Smooth muscle cell (in vitro differentiated cells): ENCODE measurements around the gene GRK3. TPM values are rescaled to one million over a fixed set of nuclear protein-coding genes. Genes with fewer than 3 reads are reported as not detected.

Source experiments
- DNase-seq: peaks from one replicate; lab custom pipeline; 2025; ENCODE audit not compliant: unreplicated experiment; lab: John Stamatoyannopoulos, UW
- H2AFZ ChIP-seq: fragments of 200-600 bp; sonication (generic); 2 replicates; pipeline ENCODE4 v1.6.0; 2016; ENCODE audit warnings: antibody characterized with exemption, low read depth, mild to moderate bottlenecking
- H3F3A ChIP-seq: fragments of 200-600 bp; sonication (generic); 2 replicates; pipeline ENCODE4 v1.6.0; 2017; ENCODE audit warnings: antibody characterized with exemption, low read depth
- H3K27ac ChIP-seq: fragments of 200-600 bp; sonication (generic); 2 replicates; pipeline ENCODE4 v1.5.1; 2016; ENCODE audit warnings: low read depth, mild to moderate bottlenecking
- H3K27me3 ChIP-seq: fragments of 200-600 bp; sonication (generic); 2 replicates; pipeline ENCODE4 v1.6.1; 2016; ENCODE audit warnings: low read depth, mild to moderate bottlenecking
- H3K36me3 ChIP-seq: fragments of 200-600 bp; sonication (generic); 2 replicates; pipeline ENCODE4 v1.5.1; 2016; ENCODE audit warnings: low read depth
- H3K4me1 ChIP-seq: fragments of 200-600 bp; sonication (generic); 2 replicates; pipeline ENCODE4 v1.5.1; 2016; ENCODE audit warnings: low read depth
- H3K4me2 ChIP-seq: fragments of 200-600 bp; sonication (generic); 2 replicates; pipeline ENCODE4 v1.6.0; 2016; ENCODE audit warnings: mild to moderate bottlenecking
- H3K4me3 ChIP-seq: fragments of 200-600 bp; sonication (generic); 2 replicates; pipeline ENCODE4 v1.5.1; 2016; ENCODE audit warnings: mild to moderate bottlenecking
- H3K79me2 ChIP-seq: fragments of 200-600 bp; sonication (generic); 2 replicates; pipeline ENCODE4 v1.6.0; 2016; ENCODE audit warnings: low read depth, mild to moderate bottlenecking
- H3K9ac ChIP-seq: fragments of 200-600 bp; sonication (generic); 2 replicates; pipeline ENCODE4 v1.6.0; 2016; ENCODE audit warnings: low read depth
- H3K9me3 ChIP-seq: fragments of 200-600 bp; sonication (generic); replicated peaks from 2 replicates; pipeline ENCODE4 v1.5.1; 2016; ENCODE audit warnings: low read depth
- H4K20me1 ChIP-seq: fragments of 200-600 bp; sonication (generic); 2 replicates; pipeline ENCODE4 v1.6.0; 2016; ENCODE audit warnings: low read depth
- WGBS: methylation state at CpG from one replicate; pipeline ENCODE4 v1.1.7; 2016; ENCODE audit warnings: low lambda C conversion rate; 5-methylcytosine and 5-hydroxymethylcytosine counted together
- polyA plus RNA-seq: library from polyadenylated mRNA; unstranded; fragments of >200 nt; fragmentation: Nextera tagmentation; extraction: Ambion mirVana; gene quantifications from 2 replicates; pipeline ENCODE4 v1.2.1, GENCODE V29; 2016
- total RNA-seq: library from RNA; depleted of rRNA; stranded (reverse); fragments of >200 nt; gene quantifications from 2 replicates; pipeline ENCODE4 v1.2.3, GENCODE V29; 2014
- TF ChIP-seq, protein P1 (sequence below): fragments of 200-600 bp; sonication (generic); IDR thresholded peaks from 2 replicates; pipeline ENCODE4 v1.5.1; 2017; ENCODE audit warnings: borderline replicate concordance, mild to moderate bottlenecking, antibody characterized with exemption; ENCODE audit not compliant: insufficient read depth, poor library complexity, severe bottlenecking

Gene GRK3
- total and polyA plus RNA-seq, 2 experiments from 2014 or later: 1.0 to 4.6 TPM

DNA sequence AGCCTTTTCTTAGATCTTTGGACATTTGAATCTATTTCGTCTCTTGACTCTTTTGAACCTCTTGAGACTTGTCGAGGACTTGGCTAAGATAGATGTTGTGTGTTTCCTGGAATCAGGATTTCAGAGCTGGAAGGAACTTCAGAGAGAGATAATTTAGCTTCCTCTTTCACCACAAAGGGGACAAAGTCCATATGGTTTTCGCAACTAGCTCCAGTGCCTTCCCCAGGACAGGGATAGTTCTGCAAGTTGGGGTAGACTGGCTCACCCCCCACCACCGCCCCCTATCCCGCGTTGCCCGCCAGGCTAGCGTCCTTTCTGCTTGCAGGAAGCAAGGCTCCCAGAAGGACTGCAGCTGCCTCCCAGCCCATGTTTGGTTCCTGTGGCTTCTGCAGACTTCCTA is 101.8 kb downstream of the GRK3 start:
- no peak for DNase-seq
- H3K27ac ChIP-seq: no peak overlapping the region
- no peaks in the 10 kb centered on the region for H3K9me3 ChIP-seq
- H4K20me1 ChIP-seq: no peaks in the 10 kb centered on the region
- peak overlapping the region; percentile 45 for H3K4me2 ChIP-seq
- TF ChIP-seq, protein P1, sequence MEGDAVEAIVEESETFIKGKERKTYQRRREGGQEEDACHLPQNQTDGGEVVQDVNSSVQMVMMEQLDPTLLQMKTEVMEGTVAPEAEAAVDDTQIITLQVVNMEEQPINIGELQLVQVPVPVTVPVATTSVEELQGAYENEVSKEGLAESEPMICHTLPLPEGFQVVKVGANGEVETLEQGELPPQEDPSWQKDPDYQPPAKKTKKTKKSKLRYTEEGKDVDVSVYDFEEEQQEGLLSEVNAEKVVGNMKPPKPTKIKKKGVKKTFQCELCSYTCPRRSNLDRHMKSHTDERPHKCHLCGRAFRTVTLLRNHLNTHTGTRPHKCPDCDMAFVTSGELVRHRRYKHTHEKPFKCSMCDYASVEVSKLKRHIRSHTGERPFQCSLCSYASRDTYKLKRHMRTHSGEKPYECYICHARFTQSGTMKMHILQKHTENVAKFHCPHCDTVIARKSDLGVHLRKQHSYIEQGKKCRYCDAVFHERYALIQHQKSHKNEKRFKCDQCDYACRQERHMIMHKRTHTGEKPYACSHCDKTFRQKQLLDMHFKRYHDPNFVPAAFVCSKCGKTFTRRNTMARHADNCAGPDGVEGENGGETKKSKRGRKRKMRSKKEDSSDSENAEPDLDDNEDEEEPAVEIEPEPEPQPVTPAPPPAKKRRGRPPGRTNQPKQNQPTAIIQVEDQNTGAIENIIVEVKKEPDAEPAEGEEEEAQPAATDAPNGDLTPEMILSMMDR: no peak
- no peak overlapping the region for H2AFZ ChIP-seq
- WGBS: 58% methylated on average over 8 of the region's 8 CpGs
- H3K9ac ChIP-seq: no peak overlapping the region
- H3K4me3 ChIP-seq: no peak overlapping the region
- no peaks in the 10 kb centered on the region for H3F3A ChIP-seq
- no peaks in the 10 kb centered on the region for H3K36me3 ChIP-seq
- no peaks in the 10 kb centered on the region for H3K4me1 ChIP-seq
- no peaks in the 10 kb centered on the region for H3K79me2 ChIP-seq
- H3K27me3 ChIP-seq: no peaks in the 10 kb centered on the region

GRCh38 chr22:25668437-25668836 is 104.0 kb downstream of the GRK3 start:
- 70% methylated on average over 2 of the region's 2 CpGs for WGBS
- Histone ChIP-seq H3K36me3 (no peaks in the 10 kb centered on the region), H3K4me1 (no peaks in the 10 kb centered on the region), H2AFZ (no peak overlapping the region), H3K9ac (no peak overlapping the region), H4K20me1 (no peaks in the 10 kb centered on the region), H3K4me2 (no peak overlapping the region), H3K4me3 (no peak overlapping the region), H3K27me3 (no peaks in the 10 kb centered on the region), H3K27ac (no peak overlapping the region), H3K9me3 (no peaks in the 10 kb centered on the region), H3K79me2 (no peaks in the 10 kb centered on the region), H3F3A (no peaks in the 10 kb centered on the region)
- no peak for DNase-seq
- TF ChIP-seq, protein P1: no peak

DNA sequence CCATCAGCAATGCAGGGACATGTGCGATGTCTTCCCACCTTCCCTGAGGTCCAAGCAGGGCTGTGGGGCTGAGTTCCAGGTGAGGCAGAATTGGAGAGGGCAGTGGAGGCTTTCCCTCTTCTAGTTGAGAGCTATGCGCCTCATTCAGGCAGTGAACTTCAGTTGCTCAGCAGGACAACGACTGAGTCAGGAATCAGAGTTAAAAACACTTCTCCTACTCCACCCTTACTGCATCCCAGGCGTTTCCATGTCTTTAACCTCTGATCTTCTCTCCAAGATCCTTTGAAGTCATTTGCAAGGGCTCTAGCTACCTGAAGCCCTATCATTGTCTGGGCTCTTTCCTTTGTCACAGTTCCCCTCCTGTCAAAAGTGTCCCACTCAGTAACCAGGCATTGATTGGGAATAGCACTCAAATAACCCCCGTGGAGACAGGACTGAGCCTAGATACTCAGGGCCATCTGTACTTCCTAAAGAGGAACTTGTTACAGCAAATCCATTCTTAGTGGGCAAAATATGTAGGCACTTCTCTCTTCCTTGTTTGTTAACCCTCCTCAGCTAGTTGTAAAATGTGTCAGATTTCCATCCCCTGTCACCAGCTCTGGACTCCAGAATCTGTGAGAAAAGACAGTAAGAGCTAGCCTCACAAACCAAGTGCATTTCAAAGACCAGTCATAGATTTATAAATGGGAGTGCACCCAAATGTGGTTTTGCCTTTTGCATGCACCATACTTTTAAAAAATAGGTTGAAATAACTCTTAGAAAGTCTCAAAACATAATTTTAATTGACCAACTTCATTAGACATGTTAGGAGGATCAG is 105.0 kb downstream of the GRK3 start:
- Histone ChIP-seq H2AFZ (no peak overlapping the region), H3F3A (no peaks in the 10 kb centered on the region), H3K27me3 (no peaks in the 10 kb centered on the region), H3K79me2 (no peaks in the 10 kb centered on the region), H3K27ac (no peak overlapping the region), H3K4me1 (no peaks in the 10 kb centered on the region), H3K36me3 (no peaks in the 10 kb centered on the region), H3K9me3 (no peaks in the 10 kb centered on the region), H4K20me1 (no peaks in the 10 kb centered on the region), H3K4me3 (no peak overlapping the region), H3K4me2 (no peak overlapping the region), H3K9ac (no peak overlapping the region)
- TF ChIP-seq, protein P1: no peak
- 69% methylated on average over 5 of the region's 5 CpGs for WGBS
- no peak for DNase-seq

DNA sequence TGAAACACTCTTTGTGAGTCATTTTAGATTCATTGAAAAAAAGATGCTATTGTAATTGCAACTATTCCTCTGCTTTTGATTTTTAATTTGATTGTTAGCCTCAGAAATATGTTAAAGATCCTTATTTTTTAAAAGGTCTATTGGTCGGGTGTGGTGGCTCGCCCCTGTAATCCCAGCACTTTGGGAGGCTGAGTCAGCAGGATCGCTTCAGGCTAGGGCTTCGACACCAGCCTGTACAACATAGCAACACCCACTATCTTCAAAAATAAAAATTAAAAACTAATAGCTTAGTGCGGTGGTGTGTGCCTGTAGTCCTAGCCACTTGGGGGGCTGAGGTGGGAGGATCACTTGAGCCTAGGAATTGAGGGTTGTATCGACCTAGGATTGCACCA is 105.6 kb downstream of the GRK3 start:
- Histone ChIP-seq H3K9me3 (no peaks in the 10 kb centered on the region), H3K4me2 (no peak overlapping the region), H3K4me1 (no peaks in the 10 kb centered on the region), H3K79me2 (no peaks in the 10 kb centered on the region), H3K27me3 (no peaks in the 10 kb centered on the region), H3K36me3 (no peaks in the 10 kb centered on the region), H3K9ac (no peak overlapping the region), H4K20me1 (no peaks in the 10 kb centered on the region), H3F3A (no peaks in the 10 kb centered on the region), H2AFZ (no peak overlapping the region), H3K27ac (no peak overlapping the region), H3K4me3 (no peak overlapping the region)
- WGBS: 89% methylated on average over 6 of the region's 6 CpGs
- DNase-seq: no peak
- TF ChIP-seq, protein P1: no peak
